ENCODE measurements around the gene CD2. TPM values are rescaled to one million over a fixed set of nuclear protein-coding genes. Genes with fewer than 3 reads are reported as not detected.

CD2 gene
- total RNA-seq, 1 donor from 2014 or later, result 11.4 TPM

DNA sequence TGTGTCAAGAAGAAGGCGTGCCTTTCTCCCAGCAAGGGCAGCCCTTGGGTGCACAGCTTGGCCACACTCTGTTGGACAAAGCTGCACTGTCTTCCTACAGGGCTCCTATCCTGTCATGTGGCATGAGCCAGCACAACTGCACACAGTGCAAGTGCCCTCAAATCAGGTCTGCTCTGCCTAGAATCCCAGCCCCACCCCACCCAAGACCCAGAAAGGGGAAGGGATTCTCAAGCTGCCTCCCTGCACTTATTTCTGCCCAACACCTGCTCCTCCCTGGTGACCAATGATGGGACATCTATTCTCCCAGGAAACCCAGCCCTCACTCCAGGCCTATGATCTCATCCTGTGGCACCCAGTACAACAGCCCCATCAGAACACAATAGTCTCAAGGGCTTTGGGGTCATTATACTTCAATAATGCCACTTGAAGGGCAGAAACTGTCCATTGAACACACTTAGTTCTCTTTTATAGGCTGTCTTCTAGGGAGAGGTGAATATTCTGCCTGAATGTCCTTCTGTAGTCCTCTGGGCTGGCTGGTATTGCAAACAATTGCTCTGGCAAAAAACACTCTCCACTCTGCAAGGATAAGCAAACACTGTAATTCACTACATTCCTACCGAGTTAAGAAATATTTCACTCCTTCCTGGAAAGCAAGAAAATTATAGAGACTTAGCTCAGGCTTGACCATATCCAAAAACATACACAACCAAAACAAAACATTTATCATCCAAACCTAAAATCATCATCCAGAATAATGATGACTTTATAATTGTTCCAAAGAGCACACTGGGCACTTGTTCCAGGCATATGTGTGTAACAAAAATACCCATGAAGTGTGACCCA, 43.6 kb upstream of the CD2 start:
- intact Hi-C loops (cut with DNase I), result no loop called here
- Histone ChIP-seq H3K9me3 (no peaks in the 10 kb centered on the region), H3K27me3 (peaks cover 5% of the 10 kb centered on the region), H3K4me1 (no peaks in the 10 kb centered on the region), H3K4me3 (no peak overlapping the region), H3K36me3 (no peaks in the 10 kb centered on the region), H3K27ac (peak overlapping the region; percentile 63)
- ATAC-seq, result peak; percentile 81
- no peak for DNase-seq
- TF ChIP-seq, protein P1, sequence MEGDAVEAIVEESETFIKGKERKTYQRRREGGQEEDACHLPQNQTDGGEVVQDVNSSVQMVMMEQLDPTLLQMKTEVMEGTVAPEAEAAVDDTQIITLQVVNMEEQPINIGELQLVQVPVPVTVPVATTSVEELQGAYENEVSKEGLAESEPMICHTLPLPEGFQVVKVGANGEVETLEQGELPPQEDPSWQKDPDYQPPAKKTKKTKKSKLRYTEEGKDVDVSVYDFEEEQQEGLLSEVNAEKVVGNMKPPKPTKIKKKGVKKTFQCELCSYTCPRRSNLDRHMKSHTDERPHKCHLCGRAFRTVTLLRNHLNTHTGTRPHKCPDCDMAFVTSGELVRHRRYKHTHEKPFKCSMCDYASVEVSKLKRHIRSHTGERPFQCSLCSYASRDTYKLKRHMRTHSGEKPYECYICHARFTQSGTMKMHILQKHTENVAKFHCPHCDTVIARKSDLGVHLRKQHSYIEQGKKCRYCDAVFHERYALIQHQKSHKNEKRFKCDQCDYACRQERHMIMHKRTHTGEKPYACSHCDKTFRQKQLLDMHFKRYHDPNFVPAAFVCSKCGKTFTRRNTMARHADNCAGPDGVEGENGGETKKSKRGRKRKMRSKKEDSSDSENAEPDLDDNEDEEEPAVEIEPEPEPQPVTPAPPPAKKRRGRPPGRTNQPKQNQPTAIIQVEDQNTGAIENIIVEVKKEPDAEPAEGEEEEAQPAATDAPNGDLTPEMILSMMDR (IDR thresholded peaks at IDR 0.05), result no peak

DNA sequence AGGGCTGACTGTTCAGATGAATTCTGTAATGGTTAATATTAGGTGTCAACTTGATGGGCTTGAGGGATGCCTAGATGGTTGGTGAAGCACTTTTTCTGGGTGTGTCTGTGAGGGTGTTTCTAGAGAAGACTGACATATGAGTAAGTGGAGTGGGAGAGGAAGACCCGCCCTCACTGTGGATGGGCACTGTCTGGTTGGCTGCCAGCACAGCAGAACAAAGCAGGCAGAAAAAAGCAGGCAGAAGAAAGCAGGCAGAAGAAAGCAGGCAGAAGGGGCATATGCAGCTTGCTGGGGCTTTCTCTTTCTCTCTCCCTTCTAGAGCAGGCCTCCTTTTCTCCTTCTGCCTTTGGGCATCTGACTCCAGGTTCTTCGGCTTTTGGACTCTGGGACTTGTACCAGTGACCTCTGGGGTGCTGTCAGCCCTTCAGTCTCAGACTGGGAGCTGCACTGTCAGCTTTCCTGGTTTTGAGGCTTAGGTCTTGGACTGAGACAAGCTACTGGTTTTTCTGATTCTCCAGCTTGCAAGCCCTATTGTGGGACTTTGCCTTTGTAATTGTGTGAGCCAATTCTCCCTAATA, 42.9 kb upstream of the CD2 start:
- H3K9me3 ChIP-seq, result no peaks in the 10 kb centered on the region

DNA sequence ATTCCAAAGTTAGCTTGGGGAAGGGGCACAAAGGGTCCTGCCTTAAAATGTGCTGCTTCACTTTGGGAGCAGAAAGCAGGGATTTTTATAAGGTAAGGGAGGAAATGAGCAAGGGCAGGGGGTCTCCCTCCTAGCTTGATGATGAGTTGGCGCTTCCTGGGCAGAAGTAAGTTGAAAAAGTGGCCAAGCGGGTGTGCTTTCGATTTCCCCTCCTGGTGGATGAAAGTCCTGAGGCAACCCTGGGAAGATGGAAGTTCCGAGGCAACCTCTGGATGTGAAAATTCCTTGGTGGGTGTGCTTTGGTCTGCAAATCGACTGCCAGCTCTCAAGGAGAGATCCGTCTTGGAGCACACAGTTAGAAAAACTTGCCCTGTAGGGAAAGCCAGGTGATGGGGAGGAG, 41.7 kb upstream of the CD2 start:
- ATAC-seq (no peak), DNase-seq (no peak)
- Histone ChIP-seq H3K27ac (no peak overlapping the region), H3K4me3 (no peak overlapping the region), H3K4me1 (no peaks in the 10 kb centered on the region), H3K36me3 (no peaks in the 10 kb centered on the region), H3K27me3 (peaks cover 5% of the 10 kb centered on the region), H3K9me3 (no peaks in the 10 kb centered on the region)
- intact Hi-C loops (cut with DNase I), result no loop called here
- TF ChIP-seq, protein P1 (IDR thresholded peaks at IDR 0.05), result no peak

More for the DNA sequence above, 42.9 kb upstream of the CD2 start:
- Histone ChIP-seq H3K27me3 (peaks cover 5% of the 10 kb centered on the region), H3K27ac (peak overlapping the region; percentile 25), H3K4me3 (no peak overlapping the region), H3K36me3 (no peaks in the 10 kb centered on the region), H3K4me1 (no peaks in the 10 kb centered on the region)
- intact Hi-C loops (cut with DNase I), result no loop called here
- DNase-seq, result no peak
- ATAC-seq, result peak; percentile 28
- TF ChIP-seq, protein P1 (IDR thresholded peaks at IDR 0.05), result no peak

DNA sequence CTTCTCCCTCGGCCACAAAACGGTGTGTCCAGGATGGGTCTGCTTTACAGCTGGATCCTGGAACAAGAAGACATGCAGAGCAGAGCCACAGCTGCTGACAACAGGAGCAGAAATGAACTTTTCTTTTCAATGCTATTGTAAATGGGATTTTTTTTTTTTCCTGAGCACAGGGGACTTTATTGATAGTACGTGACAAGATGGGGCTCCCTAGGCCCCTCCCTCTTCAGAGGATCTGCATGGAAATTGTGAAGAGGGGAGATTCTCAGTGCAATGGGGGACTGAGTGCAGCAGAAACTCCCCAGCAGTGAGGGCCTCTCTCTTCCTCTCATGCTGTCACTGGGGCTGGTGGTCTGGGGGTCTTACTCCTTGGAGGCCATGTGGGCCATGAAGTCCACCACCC, 40.8 kb upstream of the CD2 start:
- DNase-seq, result no peak
- no peaks in the 10 kb centered on the region for H3K4me1 ChIP-seq
- TF ChIP-seq, protein P1 (IDR thresholded peaks at IDR 0.05), result no peak
- H3K9me3 ChIP-seq, result no peaks in the 10 kb centered on the region
- no peaks in the 10 kb centered on the region for H3K27me3 ChIP-seq
- H3K4me3 ChIP-seq, result no peak overlapping the region
- no peak for ATAC-seq
- intact Hi-C loops (cut with DNase I), result no loop called here
- H3K27ac ChIP-seq, result no peak overlapping the region
- H3K36me3 ChIP-seq, result no peaks in the 10 kb centered on the region

DNA sequence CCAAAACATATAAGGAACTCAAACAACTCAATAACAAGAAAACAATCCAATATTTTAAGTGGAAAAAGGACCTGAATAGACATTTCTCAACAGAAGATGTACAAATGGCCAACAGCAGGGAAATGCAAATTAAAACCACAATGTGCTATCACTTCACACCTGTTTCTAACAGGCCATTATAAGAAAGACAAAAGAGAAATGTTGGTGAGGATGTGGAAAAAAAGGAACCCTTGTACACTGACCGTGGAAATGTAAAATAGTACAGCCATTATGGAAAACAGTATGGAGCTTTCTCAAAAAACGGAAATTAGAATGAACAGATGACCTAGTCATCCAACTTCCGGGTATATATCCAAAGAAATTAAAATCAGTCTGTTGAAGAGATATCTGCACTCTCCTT, 37.8 kb upstream of the CD2 start:
- TF ChIP-seq, protein P1 (IDR thresholded peaks at IDR 0.05), result no peak
- Histone ChIP-seq H3K4me1 (no peaks in the 10 kb centered on the region), H3K36me3 (no peaks in the 10 kb centered on the region), H3K4me3 (no peak overlapping the region), H3K27ac (no peak overlapping the region), H3K9me3 (no peaks in the 10 kb centered on the region), H3K27me3 (no peaks in the 10 kb centered on the region)
- intact Hi-C loops (cut with DNase I), result no loop called here
- DNase-seq (no peak), ATAC-seq (no peak)
